Keratinocyte (primary cell): Measurements from ENCODE around the gene ADGRD1. TPM values are rescaled to one million over a fixed set of nuclear protein-coding genes. Genes with fewer than 3 reads are reported as not detected.
"Not testable (repeated sequence)": the region's sequence is repeated elsewhere in the genome, so short reads cannot be mapped to it uniquely, and the experiment has no call there.

ENCODE experiments used
- DNase-seq: peaks from one replicate; pipeline ENCODE4 v3.0.0-alpha.2; 2011; ENCODE audit warnings: low read depth, missing footprints, low spot score
- FAIRE-seq: peaks from 2 replicates; lab custom pipeline; 2011; peaks lifted over from hg19 to GRCh38; lab: Jason Lieb, UNC
- H2AFZ ChIP-seq: 2 replicates; pipeline ENCODE4 v1.6.0; 2012; ENCODE audit warnings: low read length, control low read depth, inconsistent platforms; ENCODE audit not compliant: control insufficient read depth
- H3K27ac ChIP-seq: 2 replicates; pipeline ENCODE4 v1.5.1; 2011; ENCODE audit warnings: low read length; ENCODE audit not compliant: control insufficient read depth, insufficient read depth
- H3K27me3 ChIP-seq: 3 replicates; pipeline ENCODE4 v1.6.0; 2011; ENCODE audit warnings: low read length; ENCODE audit not compliant: control insufficient read depth, insufficient read depth; ENCODE audit errors: extremely low read depth
- H3K36me3 ChIP-seq, 2 experiments: 2 replicates in 1 of 2; 3 replicates in 1 of 2; pipeline ENCODE4 v1.5.1; 2011; ENCODE audit warnings: low read length in 2 of 2, mild to moderate bottlenecking in 1 of 2; ENCODE audit not compliant: control insufficient read depth in 2 of 2, insufficient read depth in 2 of 2; ENCODE audit errors: extremely low read depth in 1 of 2
- H3K4me1 ChIP-seq: 3 replicates; pipeline ENCODE4 v1.5.1; 2011; ENCODE audit warnings: low read length; ENCODE audit not compliant: control insufficient read depth, insufficient read depth; ENCODE audit errors: extremely low read depth
- H3K4me2 ChIP-seq: 3 replicates; pipeline ENCODE4 v1.6.0; 2011; ENCODE audit warnings: low read depth, low read length; ENCODE audit not compliant: control insufficient read depth, insufficient read depth; ENCODE audit errors: extremely low read depth
- H3K4me3 ChIP-seq, 3 experiments: fragments of 200-600 bp in 1 of 3; sonication (generic) in 1 of 3; 2 replicates in 2 of 3; 3 replicates in 1 of 3; pipeline ENCODE4 v1.5.1; 2011 to 2016; ENCODE audit warnings: low read length in 3 of 3, mild to moderate bottlenecking in 3 of 3, control low read depth in 2 of 3, inconsistent platforms in 1 of 3, low read depth in 1 of 3, mixed read lengths in 1 of 3, mixed run types in 1 of 3, moderate library complexity in 1 of 3; ENCODE audit not compliant: control insufficient read depth in 2 of 3, insufficient read depth in 2 of 3; ENCODE audit errors: extremely low read depth in 1 of 3
- H3K79me2 ChIP-seq: 2 replicates; pipeline ENCODE4 v1.6.0; 2012; ENCODE audit warnings: low read length; ENCODE audit not compliant: control insufficient read depth, insufficient read depth
- H3K9ac ChIP-seq: 3 replicates; pipeline ENCODE4 v1.6.0; 2011; ENCODE audit warnings: low read length; ENCODE audit not compliant: control insufficient read depth, insufficient read depth; ENCODE audit errors: extremely low read depth
- H3K9me1 ChIP-seq: 3 replicates; pipeline ENCODE4 v1.6.0; 2011; ENCODE audit warnings: low read length; ENCODE audit not compliant: control insufficient read depth, insufficient read depth; ENCODE audit errors: extremely low read depth
- H3K9me3 ChIP-seq: 2 replicates; pipeline ENCODE4 v1.5.1; 2012; ENCODE audit warnings: low read depth, low read length; ENCODE audit not compliant: control insufficient read depth
- H4K20me1 ChIP-seq: 3 replicates; pipeline ENCODE4 v1.6.0; 2011; ENCODE audit warnings: low read length; ENCODE audit not compliant: control insufficient read depth, insufficient read depth; ENCODE audit errors: extremely low read depth
- CTCF ChIP-seq, 3 experiments: IDR thresholded peaks in 1 of 3; conservative IDR thresholded peaks in 1 of 3; optimal IDR thresholded peaks in 1 of 3; 2 replicates in 2 of 3; 3 replicates in 1 of 3; pipeline versions ENCODE3 to v1.5.1; 2011; ENCODE audit warnings: low read length in 3 of 3, mild to moderate bottlenecking in 3 of 3, moderate library complexity in 2 of 3, control low read depth in 1 of 3, inconsistent platforms in 1 of 3; ENCODE audit not compliant: insufficient read depth in 2 of 3; ENCODE audit errors: extremely low read depth in 1 of 3
- EZH2 ChIP-seq: IDR thresholded peaks from one replicate; pipeline ENCODE4 v1.6.1; 2012; ENCODE audit warnings: inconsistent platforms, mild to moderate bottlenecking, low read length, moderate library complexity
- dilution Hi-C: fragments of 300-500 bp; cut with MboI; formaldehyde crosslinking; loops from one replicate; pipeline ENCODE4 v1.7.0; 2020; ENCODE audit warnings: low sequenced_read_pairs; ENCODE audit not compliant: extremely low pct_ligation_motif_present
- polyA plus RNA-seq, 5 experiments: library from polyadenylated mRNA; depleted of rRNA in 3 of 5; stranded (reverse) in 3 of 5; stranded (forward) in 1 of 5; unstranded in 1 of 5; fragments of >200 nt; gene quantifications; 1 replicate in 1 of 5; 2 replicates in 3 of 5; 3 replicates in 1 of 5; pipeline versions ENCODE4 v1.2.1 to v1.2.3, GENCODE V29; 2011 to 2012; ENCODE audit warnings: missing spikeins in 2 of 5, low read depth in 1 of 5, low replicate concordance in 1 of 5

Gene ADGRD1
- polyA plus RNA-seq, 1 donor (not counting 4 experiments of a cell fraction or from before 2014, with no cell fraction given), result not detected

GRCh38 chr12:130936561-130936960, 17.1 kb upstream of the ADGRD1 start:
- no peak overlapping the region for H2AFZ ChIP-seq
- H3K79me2 ChIP-seq, result no peaks in the 10 kb centered on the region
- DNase-seq (no peak), FAIRE-seq (no peak)
- no peaks in the 10 kb centered on the region for H3K9me3 ChIP-seq
- dilution Hi-C loops, result no loop called here
- no peaks in the 10 kb centered on the region for H3K9me1 ChIP-seq
- H3K27me3 ChIP-seq, result no peaks in the 10 kb centered on the region
- H3K4me2 ChIP-seq, result no peak overlapping the region
- no peaks in the 10 kb centered on the region for H4K20me1 ChIP-seq
- H3K27ac ChIP-seq, result no peak overlapping the region
- no peaks in the 10 kb centered on the region for H3K4me1 ChIP-seq
- no peak overlapping the region for H3K9ac ChIP-seq
- no peak for TF ChIP-seq EZH2
- TF ChIP-seq CTCF (optimal IDR thresholded peaks at IDR 0.05 in 1 of 3, IDR thresholded peaks at IDR 0.05 in 1 of 3, conservative IDR thresholded peaks at IDR 0.05 in 1 of 3; ENCODE audit: extremely low read depth in 1 of 3, insufficient read depth in 2 of 3, low read length in 3 of 3), result no peak
- no peak overlapping the region for H3K4me3 ChIP-seq
- H3K36me3 ChIP-seq, result no peaks in the 10 kb centered on the region

GRCh38 chr12:130937063-130937462, 16.6 kb upstream of the ADGRD1 start:
- Histone ChIP-seq H3K4me2 (no peak overlapping the region), H3K9me1 (no peaks in the 10 kb centered on the region), H2AFZ (no peak overlapping the region), H3K27me3 (no peaks in the 10 kb centered on the region), H3K9me3 (no peaks in the 10 kb centered on the region), H3K4me3 (no peak overlapping the region), H3K79me2 (no peaks in the 10 kb centered on the region), H3K27ac (no peak overlapping the region), H3K4me1 (no peaks in the 10 kb centered on the region), H4K20me1 (no peaks in the 10 kb centered on the region), H3K36me3 (no peaks in the 10 kb centered on the region), H3K9ac (no peak overlapping the region)
- DNase-seq (no peak), FAIRE-seq (no peak)
- no peak for TF ChIP-seq CTCF (optimal IDR thresholded peaks at IDR 0.05 in 1 of 3, IDR thresholded peaks at IDR 0.05 in 1 of 3, conservative IDR thresholded peaks at IDR 0.05 in 1 of 3; ENCODE audit: extremely low read depth in 1 of 3, insufficient read depth in 2 of 3, low read length in 3 of 3)
- TF ChIP-seq EZH2, result no peak
- dilution Hi-C loops, result no loop called here

- H3K27ac ChIP-seq, dilution Hi-C loops, H3K4me3 ChIP-seq, H3K9ac ChIP-seq, DNase-seq, H3K36me3 ChIP-seq, H4K20me1 ChIP-seq, H3K27me3 ChIP-seq, FAIRE-seq, H3K4me1 ChIP-seq, H3K9me3 ChIP-seq, H3K9me1 ChIP-seq, H3K79me2 ChIP-seq, H2AFZ ChIP-seq, H3K4me2 ChIP-seq: not testable (repeated sequence)
These were observed 16.2 kb upstream of the ADGRD1 start for GRCh38 chr12:130937546-130937945.
